ENCODE measurements around the gene ESRRG. TPM values are rescaled to one million over a fixed set of nuclear protein-coding genes. Genes with fewer than 3 reads are reported as not detected.

Gene ESRRG
- total RNA-seq, 4 donors from 2014 or later: 0.13 to 0.76 (median 0.24) TPM

GRCh38 chr1:216700779-216701178, 22.4 kb downstream of the ESRRG start:
- H3K9me3 ChIP-seq: no peaks in the 10 kb centered on the region
- no peak for DNase-seq
- no peak overlapping the region for H3K27ac ChIP-seq
- no peaks in the 10 kb centered on the region for H3K36me3 ChIP-seq
- intact Hi-C loops (cut with DNase I): no loop called here
- H3K4me3 ChIP-seq: no peak overlapping the region
- WGBS, 2 donors: 55 to 75% methylated on average over 4 of the region's 4 CpGs
- no peaks in the 10 kb centered on the region for H3K27me3 ChIP-seq
- TF ChIP-seq CTCF (IDR thresholded peaks at IDR 0.05) (no peak), POLR2A (IDR thresholded peaks at IDR 0.05) (no peak)
- peaks cover 0 to 5% (median 0%) of the 10 kb centered on the region in 3 donors for H3K4me1 ChIP-seq

DNA sequence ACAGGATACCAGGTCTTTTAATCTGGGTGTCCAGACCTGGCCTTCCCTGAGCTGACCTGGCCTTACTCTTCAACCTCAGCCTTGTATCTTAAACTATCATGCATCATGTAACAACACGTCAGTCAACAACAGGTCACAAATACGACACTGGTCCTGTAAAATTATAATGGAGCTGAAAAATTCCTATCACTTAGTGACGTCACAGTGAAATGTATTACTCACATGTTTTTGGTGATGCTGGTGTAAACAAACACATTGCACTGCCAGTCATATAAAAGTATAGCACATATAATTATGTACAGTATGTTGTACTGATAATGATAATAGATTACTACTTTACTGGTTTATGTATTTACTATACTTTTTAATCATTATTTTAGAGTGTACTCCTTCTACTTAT, 31.5 kb downstream of the ESRRG start:
- H3K4me1 ChIP-seq: no peaks in the 10 kb centered on the region
- no peaks in the 10 kb centered on the region for H3K9me3 ChIP-seq
- no peak overlapping the region for H3K27ac ChIP-seq
- H3K4me3 ChIP-seq: no peak overlapping the region
- 76 to 85% methylated on average over 3 of the region's 3 CpGs for WGBS, 2 donors
- no peaks in the 10 kb centered on the region for H3K36me3 ChIP-seq
- DNase-seq: no peak
- intact Hi-C loops (cut with DNase I): no loop called here
- TF ChIP-seq CTCF (IDR thresholded peaks at IDR 0.05): no peak
- TF ChIP-seq POLR2A (IDR thresholded peaks at IDR 0.05): no peak
- no peaks in the 10 kb centered on the region for H3K27me3 ChIP-seq

GRCh38 chr1:216690603-216691002, 32.6 kb downstream of the ESRRG start:
- TF ChIP-seq POLR2A (IDR thresholded peaks at IDR 0.05) (no peak), CTCF (IDR thresholded peaks at IDR 0.05) (no peak)
- Histone ChIP-seq H3K4me1 (no peaks in the 10 kb centered on the region), H3K36me3 (no peaks in the 10 kb centered on the region), H3K4me3 (no peak overlapping the region), H3K9me3 (no peaks in the 10 kb centered on the region), H3K27me3 (no peaks in the 10 kb centered on the region), H3K27ac (no peak overlapping the region)
- 81 to 89% methylated on average over 1 of the region's 1 CpG for WGBS, 2 donors
- no peak for DNase-seq
- intact Hi-C loops (cut with DNase I): no loop called here

GRCh38 chr1:216688127-216688657, 35.0 kb downstream of the ESRRG start:
- no peak overlapping the region for H3K27ac ChIP-seq
- TF ChIP-seq CTCF (IDR thresholded peaks at IDR 0.05) (no peak), POLR2A (IDR thresholded peaks at IDR 0.05) (no peak)
- WGBS, 2 donors: 74 to 87% methylated on average over 8 of the region's 8 CpGs
- intact Hi-C loops (cut with DNase I): no loop called here
- H3K36me3 ChIP-seq: no peaks in the 10 kb centered on the region
- no peaks in the 10 kb centered on the region for H3K4me1 ChIP-seq
- H3K9me3 ChIP-seq: no peaks in the 10 kb centered on the region
- H3K4me3 ChIP-seq: no peak overlapping the region
- no peak for DNase-seq
- H3K27me3 ChIP-seq: no peaks in the 10 kb centered on the region

GRCh38 chr1:216686860-216687766, 36.1 kb downstream of the ESRRG start:
- TF ChIP-seq CTCF (IDR thresholded peaks at IDR 0.05): no peak
- no peak for TF ChIP-seq POLR2A (IDR thresholded peaks at IDR 0.05)
- Histone ChIP-seq H3K27me3 (no peaks in the 10 kb centered on the region), H3K36me3 (no peaks in the 10 kb centered on the region), H3K4me3 (no peak overlapping the region), H3K4me1 (no peaks in the 10 kb centered on the region), H3K27ac (no peak overlapping the region), H3K9me3 (no peaks in the 10 kb centered on the region)
- intact Hi-C loops (cut with DNase I): no loop called here
- no peak for DNase-seq
- WGBS, 2 donors: 50 to 62% methylated on average over 13 to 14 of the region's 14 CpGs

All from esophagus squamous epithelium (tissue), 5 donors.